Measurements from ENCODE around the gene OGT. TPM values are rescaled to one million over a fixed set of nuclear protein-coding genes. Genes with fewer than 3 reads are reported as not detected.

Gene OGT
- total RNA-seq, 5 donors from 2014 or later (not counting 1 experiment from before 2014, with no cell fraction given): 438 to 548 (median 460) TPM

GRCh38 chrX:71541210-71542022 lies 8.5 kb downstream of the OGT start:
- Mint-ChIP-seq H3K4me1 (peaks cover 45 to 74% (median 72%) of the 10 kb centered on the region in 3 donors), H3K4me3 (peak overlapping the region; percentile 54 to 97 (median 70)), H3K9me3 (no peaks in the 10 kb centered on the region), H3K27me3 (peaks cover 0 to 7% of the 10 kb centered on the region in 2 donors), H3K36me3 (peaks cover 37% of the 10 kb centered on the region), H3K27ac (peak overlapping the region; percentile 11 to 65)
- Histone ChIP-seq H3K36me3 (ENCODE audit: control insufficient read depth in 2 of 2, extremely low read depth in 1 of 2, insufficient read depth in 1 of 2, low read length in 1 of 2) (peaks cover 0 to 34% of the 10 kb centered on the region in 2 donors), H3K27me3 (replicated peaks in 1 of 2; ENCODE audit: control insufficient read depth in 2 of 2, extremely low read depth in 1 of 2, insufficient read depth in 2 of 2, low read length in 1 of 2) (no peaks in the 10 kb centered on the region), H3K9me3 (no peaks in the 10 kb centered on the region), H3K4me3 (ENCODE audit: control insufficient read depth in 1 of 2, extremely low read depth in 1 of 2, low read length in 1 of 2) (peak overlapping the region; percentile 19 to 21), H3K27ac (ENCODE audit: low read length) (peak overlapping the region; percentile 12), H3K4me1 (ENCODE audit: control insufficient read depth in 1 of 2, extremely low read depth in 1 of 2, insufficient read depth in 2 of 2, low read length in 2 of 2) (peaks cover 16 to 38% of the 10 kb centered on the region in 2 experiments)
- ATAC-seq (replicated peaks in 1 of 4): peak; percentile 7 to 44 (median 34)
- ChIA-PET CTCF (interaction anchor here in 1 of 2 donors (0.9 kb wide), 1 partner anchor 8 kb away, joined by 4 read pairs; no protein-coding TSS in a partner anchor), POLR2A (interaction anchor here (0.6 to 1.1 kb wide), 4 partner anchors 8 to 22 kb away, joined by 3 to 8 read pairs (median 4); partner anchors contain the start of gene OGT (in 1 of the 2))
- WGBS (ENCODE audit: insufficient coverage): 0% methylated on average over 1 of the region's 8 CpGs
- no peak for DNase-seq

- ATAC-seq (replicated peaks in 1 of 4) (no peak), DNase-seq (no peak)
- peaks cover 16 to 33% of the 10 kb centered on the region in 2 experiments for H3K4me1 ChIP-seq (ENCODE audit: control insufficient read depth in 1 of 2, extremely low read depth in 1 of 2, insufficient read depth in 2 of 2, low read length in 2 of 2)
- ChIA-PET CTCF (no interaction called here), POLR2A (interaction anchor here (0.5 to 1.1 kb wide), 4 partner anchors 10 to 104 kb away, joined by 3 to 8 read pairs (median 4); partner anchors contain the start of gene OGT (in 1 of the 2))
- H3K9me3 ChIP-seq: no peaks in the 10 kb centered on the region
- H3K27ac ChIP-seq (ENCODE audit: low read length): no peak overlapping the region
- peaks cover 0 to 44% of the 10 kb centered on the region in 2 donors for H3K36me3 ChIP-seq (ENCODE audit: control insufficient read depth in 2 of 2, extremely low read depth in 1 of 2, insufficient read depth in 1 of 2, low read length in 1 of 2)
- no peaks in the 10 kb centered on the region for H3K9me3 Mint-ChIP-seq
- H3K4me3 ChIP-seq (ENCODE audit: control insufficient read depth in 1 of 2, extremely low read depth in 1 of 2, low read length in 1 of 2): no peak overlapping the region
- no peaks in the 10 kb centered on the region for H3K27me3 ChIP-seq (replicated peaks in 1 of 2; ENCODE audit: control insufficient read depth in 2 of 2, extremely low read depth in 1 of 2, insufficient read depth in 2 of 2, low read length in 1 of 2)
- H3K36me3 Mint-ChIP-seq: peaks cover 40% of the 10 kb centered on the region
- peak overlapping the region; percentile 54 to 97 (median 70) for H3K4me3 Mint-ChIP-seq
- H3K27ac Mint-ChIP-seq: peak overlapping the region in 1 of 2 donors; percentile 65
- H3K4me1 Mint-ChIP-seq: peaks cover 41 to 71% (median 71%) of the 10 kb centered on the region in 3 donors
- peaks cover 0 to 4% of the 10 kb centered on the region in 2 donors for H3K27me3 Mint-ChIP-seq
- WGBS (ENCODE audit: insufficient coverage): no CpG with 5 or more reads among the region's 1 CpG
Measured at GRCh38 chrX:71542411-71542810, 9.5 kb downstream of the OGT start.

GRCh38 chrX:71542825-71543224 lies 9.9 kb downstream of the OGT start:
- Mint-ChIP-seq H3K4me1 (peaks cover 43 to 69% (median 68%) of the 10 kb centered on the region in 3 donors), H3K36me3 (peaks cover 38% of the 10 kb centered on the region), H3K27me3 (peaks cover 0 to 4% of the 10 kb centered on the region in 2 donors), H3K9me3 (no peaks in the 10 kb centered on the region), H3K27ac (peak overlapping the region; percentile 24 to 65), H3K4me3 (peak overlapping the region; percentile 5 to 97 (median 70))
- Histone ChIP-seq H3K4me3 (ENCODE audit: control insufficient read depth in 1 of 2, extremely low read depth in 1 of 2, low read length in 1 of 2) (no peak overlapping the region), H3K27ac (ENCODE audit: low read length) (peak overlapping the region; percentile 23), H3K36me3 (ENCODE audit: control insufficient read depth in 2 of 2, extremely low read depth in 1 of 2, insufficient read depth in 1 of 2, low read length in 1 of 2) (peaks cover 0 to 48% of the 10 kb centered on the region in 2 donors), H3K27me3 (replicated peaks in 1 of 2; ENCODE audit: control insufficient read depth in 2 of 2, extremely low read depth in 1 of 2, insufficient read depth in 2 of 2, low read length in 1 of 2) (no peaks in the 10 kb centered on the region), H3K4me1 (ENCODE audit: control insufficient read depth in 1 of 2, extremely low read depth in 1 of 2, insufficient read depth in 2 of 2, low read length in 2 of 2) (peaks cover 16 to 29% of the 10 kb centered on the region in 2 experiments), H3K9me3 (no peaks in the 10 kb centered on the region)
- ChIA-PET POLR2A (interaction anchor here (0.6 to 1.1 kb wide), 3 partner anchors 10 to 251 kb away, joined by 3 to 8 read pairs (median 6); partner anchors contain the start of gene OGT (in 1 of the 2)), CTCF (no interaction called here)
- no CpG with 5 or more reads among the region's 2 CpGs for WGBS (ENCODE audit: insufficient coverage)
- no peak for ATAC-seq (replicated peaks in 1 of 4)
- DNase-seq: no peak

GRCh38 chrX:71543316-71543715 lies 10.4 kb downstream of the OGT start:
- no peak overlapping the region for H3K4me3 ChIP-seq (ENCODE audit: control insufficient read depth in 1 of 2, extremely low read depth in 1 of 2, low read length in 1 of 2)
- H3K36me3 ChIP-seq (ENCODE audit: control insufficient read depth in 2 of 2, extremely low read depth in 1 of 2, insufficient read depth in 1 of 2, low read length in 1 of 2): peaks cover 0 to 51% of the 10 kb centered on the region in 2 donors
- peak overlapping the region; percentile 17 to 56 (median 40) for H3K4me3 Mint-ChIP-seq
- H3K9me3 Mint-ChIP-seq: no peaks in the 10 kb centered on the region
- DNase-seq: no peak
- peaks cover 16 to 28% of the 10 kb centered on the region in 2 experiments for H3K4me1 ChIP-seq (ENCODE audit: control insufficient read depth in 1 of 2, extremely low read depth in 1 of 2, insufficient read depth in 2 of 2, low read length in 2 of 2)
- H3K27me3 Mint-ChIP-seq: peaks cover 0 to 4% of the 10 kb centered on the region in 2 donors
- peaks cover 48 to 71% (median 68%) of the 10 kb centered on the region in 3 donors for H3K4me1 Mint-ChIP-seq
- CTCF ChIA-PET: interaction anchor here in 1 of 2 donors (0.6 kb wide), 1 partner anchor 40 kb away, joined by 5 read pairs; no protein-coding TSS in a partner anchor
- POLR2A ChIA-PET: interaction anchor here in 1 of 2 donors (0.6 kb wide), 2 partner anchors 40 to 251 kb away, joined by 3 to 6 read pairs; no protein-coding TSS in a partner anchor
- peak overlapping the region; percentile 36 to 66 for H3K27ac Mint-ChIP-seq
- H3K27me3 ChIP-seq (replicated peaks in 1 of 2; ENCODE audit: control insufficient read depth in 2 of 2, extremely low read depth in 1 of 2, insufficient read depth in 2 of 2, low read length in 1 of 2): no peaks in the 10 kb centered on the region
- H3K27ac ChIP-seq (ENCODE audit: low read length): peak overlapping the region; percentile 23
- no peak for ATAC-seq (replicated peaks in 1 of 4)
- WGBS (ENCODE audit: insufficient coverage): no CpG with 5 or more reads among the region's 2 CpGs
- no peaks in the 10 kb centered on the region for H3K9me3 ChIP-seq
- H3K36me3 Mint-ChIP-seq: peaks cover 43% of the 10 kb centered on the region

DNA sequence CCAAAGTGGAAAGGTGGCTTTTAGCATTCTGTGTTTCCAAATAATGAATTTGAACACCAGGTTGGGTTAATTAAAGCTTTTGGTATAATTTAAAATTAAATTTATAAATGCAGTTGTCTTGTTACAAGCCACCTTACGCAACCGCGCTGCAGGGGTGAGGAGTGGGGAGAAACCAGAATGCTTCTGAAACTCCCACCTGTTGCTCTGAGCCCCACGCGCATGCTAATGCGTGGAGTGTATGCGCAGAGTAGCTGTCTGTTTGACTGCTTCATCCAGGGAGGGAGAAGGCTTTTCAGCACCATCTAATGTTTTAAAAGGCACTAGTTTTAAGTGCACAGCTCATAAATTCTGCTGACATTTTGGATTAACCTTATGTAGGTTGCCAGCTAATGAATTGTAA lies 12.5 kb downstream of the OGT start:
- no peaks in the 10 kb centered on the region for H3K9me3 Mint-ChIP-seq
- CTCF ChIA-PET: interaction anchor here in 1 of 2 donors (0.9 kb wide), 1 partner anchor 77 kb away, joined by 3 read pairs; no protein-coding TSS in a partner anchor
- H3K27me3 Mint-ChIP-seq: peaks cover 0 to 4% of the 10 kb centered on the region in 2 donors
- Histone ChIP-seq H3K4me1 (ENCODE audit: control insufficient read depth in 1 of 2, extremely low read depth in 1 of 2, insufficient read depth in 2 of 2, low read length in 2 of 2) (peaks cover 13 to 22% of the 10 kb centered on the region in 2 experiments), H3K27ac (ENCODE audit: low read length) (no peak overlapping the region), H3K36me3 (ENCODE audit: control insufficient read depth in 2 of 2, extremely low read depth in 1 of 2, insufficient read depth in 1 of 2, low read length in 1 of 2) (peaks cover 0 to 60% of the 10 kb centered on the region in 2 donors), H3K9me3 (no peaks in the 10 kb centered on the region), H3K27me3 (replicated peaks in 1 of 2; ENCODE audit: control insufficient read depth in 2 of 2, extremely low read depth in 1 of 2, insufficient read depth in 2 of 2, low read length in 1 of 2) (no peaks in the 10 kb centered on the region), H3K4me3 (ENCODE audit: control insufficient read depth in 1 of 2, extremely low read depth in 1 of 2, low read length in 1 of 2) (no peak overlapping the region)
- no peak overlapping the region for H3K27ac Mint-ChIP-seq
- ATAC-seq (replicated peaks in 1 of 4) (no peak), DNase-seq (peak in 14 of 35 experiments; percentile 4 to 38 (median 16))
- H3K36me3 Mint-ChIP-seq: peaks cover 34% of the 10 kb centered on the region
- H3K4me1 Mint-ChIP-seq: peaks cover 36 to 62% (median 52%) of the 10 kb centered on the region in 3 donors
- WGBS (ENCODE audit: insufficient coverage): 80% methylated on average over 4 of the region's 7 CpGs
- POLR2A ChIA-PET: interaction anchor here (0.6 to 1.6 kb wide), 4 partner anchors 9 to 30 kb away, joined by 3 to 18 read pairs (median 3); partner anchors contain the start of gene OGT (in 1 of the 2)
- H3K4me3 Mint-ChIP-seq: no peak overlapping the region

- Mint-ChIP-seq H3K36me3 (peaks cover 26% of the 10 kb centered on the region), H3K27ac (peak overlapping the region in 1 of 2 donors; percentile 27), H3K9me3 (no peaks in the 10 kb centered on the region), H3K27me3 (no peaks in the 10 kb centered on the region), H3K4me1 (peaks cover 24 to 56% (median 44%) of the 10 kb centered on the region in 3 donors), H3K4me3 (no peak overlapping the region)
- Histone ChIP-seq H3K27ac (ENCODE audit: low read length) (no peak overlapping the region), H3K36me3 (ENCODE audit: control insufficient read depth in 2 of 2, extremely low read depth in 1 of 2, insufficient read depth in 1 of 2, low read length in 1 of 2) (peaks cover 0 to 62% of the 10 kb centered on the region in 2 donors), H3K27me3 (replicated peaks in 1 of 2; ENCODE audit: control insufficient read depth in 2 of 2, extremely low read depth in 1 of 2, insufficient read depth in 2 of 2, low read length in 1 of 2) (no peaks in the 10 kb centered on the region), H3K9me3 (no peaks in the 10 kb centered on the region), H3K4me3 (ENCODE audit: control insufficient read depth in 1 of 2, extremely low read depth in 1 of 2, low read length in 1 of 2) (no peak overlapping the region), H3K4me1 (ENCODE audit: control insufficient read depth in 1 of 2, extremely low read depth in 1 of 2, insufficient read depth in 2 of 2, low read length in 2 of 2) (peaks cover 5 to 16% of the 10 kb centered on the region in 2 experiments)
- ChIA-PET CTCF (interaction anchor here in 1 of 2 donors (1.0 kb wide), 1 partner anchor 15 kb away, joined by 4 read pairs; the partner anchor contains the start of gene OGT), POLR2A (no interaction called here)
- ATAC-seq (replicated peaks in 1 of 4): no peak
- DNase-seq: no peak
- WGBS (ENCODE audit: insufficient coverage): 100% methylated on average over 2 of the region's 13 CpGs
Measured at GRCh38 chrX:71546879-71547278, 14.0 kb downstream of the OGT start.

Measured in T-cell (primary cell).